ENCODE data around the gene ITPR1.

The ITPR1 gene

GRCh38 chr3:4531478-4532025 lies 38.4 kb downstream of the ITPR1 start:
- no peaks in the 10 kb centered on the region for H3K9me3 ChIP-seq (ENCODE audit: low read depth, low read length)
- no peak for TF ChIP-seq FOXP2 (optimal IDR thresholded peaks at IDR 0.05; ENCODE audit: control extremely low read depth, extremely low read length, insufficient read depth)
- no peak for TF ChIP-seq POLR2AphosphoS5 (IDR thresholded peaks at IDR 0.05; ENCODE audit: borderline replicate concordance, low read depth, low read length)
- no peak for TF ChIP-seq EZH2 (IDR thresholded peaks at IDR 0.05)
- H3K9ac ChIP-seq (ENCODE audit: insufficient read length) = no peak overlapping the region
- no peak overlapping the region for H3K4me3 ChIP-seq
- no peaks in the 10 kb centered on the region for H3K36me3 ChIP-seq (ENCODE audit: insufficient read depth, low read length)
- no peak overlapping the region for H3K27ac ChIP-seq
- DNase-seq (ENCODE audit: low read depth, low spot score) = no peak

GRCh38 chr3:4532535-4533112 lies 39.5 kb downstream of the ITPR1 start:
- Histone ChIP-seq H3K36me3 (ENCODE audit: insufficient read depth, low read length) (no peaks in the 10 kb centered on the region), H3K4me3 (no peak overlapping the region), H3K9ac (ENCODE audit: insufficient read length) (no peak overlapping the region), H3K27ac (no peak overlapping the region), H3K9me3 (ENCODE audit: low read depth, low read length) (no peaks in the 10 kb centered on the region)
- no peak for DNase-seq (ENCODE audit: low read depth, low spot score)
- no peak for TF ChIP-seq FOXP2 (optimal IDR thresholded peaks at IDR 0.05; ENCODE audit: control extremely low read depth, extremely low read length, insufficient read depth)
- no peak for TF ChIP-seq EZH2 (IDR thresholded peaks at IDR 0.05)
- no peak for TF ChIP-seq POLR2AphosphoS5 (IDR thresholded peaks at IDR 0.05; ENCODE audit: borderline replicate concordance, low read depth, low read length)

- Histone ChIP-seq H3K27ac (no peak overlapping the region), H3K9ac (ENCODE audit: insufficient read length) (no peak overlapping the region), H3K9me3 (ENCODE audit: low read depth, low read length) (no peaks in the 10 kb centered on the region), H3K36me3 (ENCODE audit: insufficient read depth, low read length) (no peaks in the 10 kb centered on the region), H3K4me3 (no peak overlapping the region)
- TF ChIP-seq POLR2AphosphoS5 (IDR thresholded peaks at IDR 0.05; ENCODE audit: borderline replicate concordance, low read depth, low read length) (no peak), FOXP2 (optimal IDR thresholded peaks at IDR 0.05; ENCODE audit: control extremely low read depth, extremely low read length, insufficient read depth) (no peak), EZH2 (IDR thresholded peaks at IDR 0.05) (no peak)
- DNase-seq (ENCODE audit: low read depth, low spot score) = no peak
Measured at GRCh38 chr3:4533489-4534443, 40.6 kb downstream of the ITPR1 start.

- no peak overlapping the region for H3K4me3 ChIP-seq
- H3K9ac ChIP-seq (ENCODE audit: insufficient read length) = no peak overlapping the region
- TF ChIP-seq FOXP2 (optimal IDR thresholded peaks at IDR 0.05; ENCODE audit: control extremely low read depth, extremely low read length, insufficient read depth) (no peak), POLR2AphosphoS5 (IDR thresholded peaks at IDR 0.05; ENCODE audit: borderline replicate concordance, low read depth, low read length) (no peak), EZH2 (IDR thresholded peaks at IDR 0.05) (no peak)
- no peaks in the 10 kb centered on the region for H3K36me3 ChIP-seq (ENCODE audit: insufficient read depth, low read length)
- H3K27ac ChIP-seq = no peak overlapping the region
- H3K9me3 ChIP-seq (ENCODE audit: low read depth, low read length) = no peaks in the 10 kb centered on the region
- DNase-seq (ENCODE audit: low read depth, low spot score) = no peak
Measured at GRCh38 chr3:4534906-4535305, 41.8 kb downstream of the ITPR1 start.

- TF ChIP-seq POLR2AphosphoS5 (IDR thresholded peaks at IDR 0.05; ENCODE audit: borderline replicate concordance, low read depth, low read length) (no peak), FOXP2 (optimal IDR thresholded peaks at IDR 0.05; ENCODE audit: control extremely low read depth, extremely low read length, insufficient read depth) (no peak), EZH2 (IDR thresholded peaks at IDR 0.05) (no peak)
- Histone ChIP-seq H3K4me3 (no peak overlapping the region), H3K9me3 (ENCODE audit: low read depth, low read length) (no peaks in the 10 kb centered on the region), H3K9ac (ENCODE audit: insufficient read length) (no peak overlapping the region), H3K27ac (no peak overlapping the region), H3K36me3 (ENCODE audit: insufficient read depth, low read length) (no peaks in the 10 kb centered on the region)
- no peak for DNase-seq (ENCODE audit: low read depth, low spot score)
Measured at GRCh38 chr3:4536260-4536659, 43.1 kb downstream of the ITPR1 start.

- no peak overlapping the region for H3K27ac ChIP-seq
- no peak overlapping the region for H3K9ac ChIP-seq (ENCODE audit: insufficient read length)
- H3K4me3 ChIP-seq = no peak overlapping the region
- DNase-seq (ENCODE audit: low read depth, low spot score) = no peak
- no peak for TF ChIP-seq EZH2 (IDR thresholded peaks at IDR 0.05)
- TF ChIP-seq FOXP2 (optimal IDR thresholded peaks at IDR 0.05; ENCODE audit: control extremely low read depth, extremely low read length, insufficient read depth) = no peak
- TF ChIP-seq POLR2AphosphoS5 (IDR thresholded peaks at IDR 0.05; ENCODE audit: borderline replicate concordance, low read depth, low read length) = no peak
- H3K36me3 ChIP-seq (ENCODE audit: insufficient read depth, low read length) = no peaks in the 10 kb centered on the region
- H3K9me3 ChIP-seq (ENCODE audit: low read depth, low read length) = no peaks in the 10 kb centered on the region
Measured at GRCh38 chr3:4540267-4540666, 47.1 kb downstream of the ITPR1 start.

- Histone ChIP-seq H3K36me3 (ENCODE audit: insufficient read depth, low read length) (no peaks in the 10 kb centered on the region), H3K27ac (no peak overlapping the region), H3K9ac (ENCODE audit: insufficient read length) (no peak overlapping the region), H3K9me3 (ENCODE audit: low read depth, low read length) (no peaks in the 10 kb centered on the region), H3K4me3 (no peak overlapping the region)
- no peak for DNase-seq (ENCODE audit: low read depth, low spot score)
- no peak for TF ChIP-seq FOXP2 (optimal IDR thresholded peaks at IDR 0.05; ENCODE audit: control extremely low read depth, extremely low read length, insufficient read depth)
- TF ChIP-seq EZH2 (IDR thresholded peaks at IDR 0.05) = no peak
- TF ChIP-seq POLR2AphosphoS5 (IDR thresholded peaks at IDR 0.05; ENCODE audit: borderline replicate concordance, low read depth, low read length) = no peak
Measured at GRCh38 chr3:4543110-4543509, 50.0 kb downstream of the ITPR1 start.

Data from SK-N-MC (cell line).